ENCODE data around the gene NIFK. TPM values are rescaled to one million over a fixed set of nuclear protein-coding genes. Genes with fewer than 3 reads are reported as not detected.
A peak's percentile ranks its signal among the peaks of the same experiment; 100 is the strongest.

Gene NIFK
- total RNA-seq, 4 donors from 2014 or later, result 10.9 to 32.7 (median 18.7) TPM

GRCh38 chr2:121710470-121711170 is 26.1 kb downstream of the NIFK start:
- no peak for TF ChIP-seq POLR2A (IDR thresholded peaks at IDR 0.05)
- no peak for TF ChIP-seq POLR2AphosphoS5 (IDR thresholded peaks at IDR 0.05)
- TF ChIP-seq EP300 (IDR thresholded peaks at IDR 0.05; ENCODE audit: low read depth), result no peak
- TF ChIP-seq CTCF (IDR thresholded peaks at IDR 0.05), result no peak
- Histone ChIP-seq H3K27ac (no peak overlapping the region), H3K9me3 (no peaks in the 10 kb centered on the region), H3K4me3 (no peak overlapping the region), H3K4me1 (peaks cover 0 to 16% (median 1%) of the 10 kb centered on the region in 4 donors), H3K36me3 (no peaks in the 10 kb centered on the region), H3K27me3 (no peaks in the 10 kb centered on the region)
- DNase-seq, result no peak
- 81% methylated on average over 7 of the region's 7 CpGs; no CpG with 5 or more reads in 1 of the 2 donors for WGBS, 2 donors (ENCODE audit: low coverage in 1 of 2)
- intact Hi-C loops (cut with DNase I; ENCODE audit: low total_unique reads) (loop anchor here (10.0 kb wide), 1 partner anchor 176 kb away; the partner anchor contains the start of gene RNU4ATAC), in situ Hi-C loops (cut with MboI; ENCODE audit: low pct_ligation_motif_present in 1 of 4, low pct_unique_long_range_greater_than_20kb in 1 of 4, low sequenced_read_pairs in 3 of 4) (loop anchor here (10.0 to 25.0 kb wide), 6 partner anchors 173 to 623 kb away; partner anchors contain the start of gene RNU4ATAC (in 1 of the 4))

GRCh38 chr2:121709776-121710469 is 26.8 kb downstream of the NIFK start:
- peaks cover 0 to 16% (median 1%) of the 10 kb centered on the region in 4 donors for H3K4me1 ChIP-seq
- WGBS, 2 donors (ENCODE audit: low coverage in 1 of 2), result 75% methylated on average over 11 of the region's 11 CpGs; no CpG with 5 or more reads in 1 of the 2 donors
- no peak overlapping the region for H3K4me3 ChIP-seq
- H3K27me3 ChIP-seq, result no peaks in the 10 kb centered on the region
- in situ Hi-C loops (cut with MboI; ENCODE audit: low pct_ligation_motif_present in 1 of 4, low pct_unique_long_range_greater_than_20kb in 1 of 4, low sequenced_read_pairs in 3 of 4), result loop anchor here (10.0 to 25.0 kb wide), 6 partner anchors 173 to 623 kb away; partner anchors contain the start of gene RNU4ATAC (in 1 of the 4)
- H3K36me3 ChIP-seq, result no peaks in the 10 kb centered on the region
- H3K9me3 ChIP-seq, result no peaks in the 10 kb centered on the region
- H3K27ac ChIP-seq, result no peak overlapping the region
- TF ChIP-seq CTCF (IDR thresholded peaks at IDR 0.05) (no peak), POLR2AphosphoS5 (IDR thresholded peaks at IDR 0.05) (no peak), EP300 (IDR thresholded peaks at IDR 0.05; ENCODE audit: low read depth) (no peak), POLR2A (IDR thresholded peaks at IDR 0.05) (no peak)
- no peak for DNase-seq
- intact Hi-C loops (cut with DNase I; ENCODE audit: low total_unique reads), result loop anchor here (10.0 kb wide), 1 partner anchor 175 kb away; the partner anchor contains the start of gene RNU4ATAC

GRCh38 chr2:121707920-121708361 is 28.7 kb downstream of the NIFK start:
- Histone ChIP-seq H3K27ac (peak overlapping the region; percentile 57 to 85 (median 70)), H3K27me3 (no peaks in the 10 kb centered on the region), H3K9me3 (no peaks in the 10 kb centered on the region), H3K36me3 (no peaks in the 10 kb centered on the region), H3K4me3 (peak overlapping the region in 1 of 4 donors; percentile 29), H3K4me1 (peaks cover 0 to 16% (median 1%) of the 10 kb centered on the region in 4 donors)
- WGBS, 2 donors (ENCODE audit: low coverage in 1 of 2), result 34 to 40% methylated on average over 5 of the region's 5 CpGs
- peak; percentile 66 for DNase-seq
- intact Hi-C loops (cut with DNase I; ENCODE audit: low total_unique reads), result no loop called here
- TF ChIP-seq POLR2A (IDR thresholded peaks at IDR 0.05) (no peak), POLR2AphosphoS5 (IDR thresholded peaks at IDR 0.05) (no peak), CTCF (IDR thresholded peaks at IDR 0.05) (no peak), EP300 (IDR thresholded peaks at IDR 0.05; ENCODE audit: low read depth) (no peak)
- in situ Hi-C loops (cut with MboI; ENCODE audit: low pct_ligation_motif_present in 1 of 4, low pct_unique_long_range_greater_than_20kb in 1 of 4, low sequenced_read_pairs in 3 of 4), result loop anchor here in 3 of 4 donors (25.0 kb wide), 4 partner anchors 171 to 621 kb away; partner anchors contain the start of gene RNU4ATAC (in 1 of the 3)

Data from transverse colon (tissue), 4 donors.